ENCODE results near the gene SMG5. TPM values are rescaled to one million over a fixed set of nuclear protein-coding genes. Genes with fewer than 3 reads are reported as not detected.

The SMG5 gene
- total RNA-seq, 1 experiment from 2014 or later, result 140 TPM

DNA sequence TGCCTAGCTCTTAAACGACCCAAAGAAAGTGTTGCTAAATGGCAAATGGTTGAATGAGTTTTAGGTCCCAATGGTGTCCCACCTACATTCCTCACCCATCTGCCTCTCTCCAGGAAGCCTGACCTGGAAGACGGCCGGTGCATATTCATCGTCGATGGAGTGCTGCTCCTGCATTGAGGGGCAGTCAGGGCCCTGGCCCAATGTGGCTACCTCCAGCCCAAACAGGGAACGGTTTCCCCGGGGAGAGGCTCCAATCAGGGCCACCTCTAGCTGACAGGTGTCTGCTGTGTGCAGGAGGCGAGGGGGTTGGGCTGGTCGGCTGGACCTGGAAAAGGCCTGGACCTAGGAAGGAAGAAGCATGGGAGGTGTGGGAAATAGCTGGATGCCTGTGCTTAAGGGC lies 11.3 kb upstream of the SMG5 start:
- DNase-seq (ENCODE audit: unreplicated experiment), result no peak
- H3K27ac Mint-ChIP-seq (ENCODE audit: low read depth, unreplicated experiment), result no peak overlapping the region
- CTCF ChIA-PET, result interaction anchor here (0.6 to 1.2 kb wide), 3 partner anchors 11 to 163 kb away, joined by 3 read pairs; partner anchors contain the start of gene SMG5
- intact Hi-C loops (cut with micrococcal nuclease), result no loop called here
- H3K36me3 Mint-ChIP-seq (ENCODE audit: insufficient read depth, unreplicated experiment), result peaks cover 22% of the 10 kb centered on the region
- H3K4me1 Mint-ChIP-seq (ENCODE audit: insufficient read depth, unreplicated experiment), result peaks cover 19% of the 10 kb centered on the region
- no peak for TF ChIP-seq CTCF (IDR thresholded peaks at IDR 0.05; ENCODE audit: unreplicated experiment)
- no peaks in the 10 kb centered on the region for H3K27me3 Mint-ChIP-seq (ENCODE audit: insufficient read depth, unreplicated experiment)
- peak overlapping the region; percentile 93 for H3K4me3 Mint-ChIP-seq (ENCODE audit: unreplicated experiment)
- BruUV-seq (replicated peaks), result TSS peak; percentile 26
- POLR2A ChIA-PET, result interaction anchor here (0.6 to 13.5 kb wide), 4 partner anchors 9 to 169 kb away, joined by 3 to 210 read pairs (median 4); partner anchors contain the start of genes SMG5 and TMEM79
- no peaks in the 10 kb centered on the region for H3K9me3 Mint-ChIP-seq (ENCODE audit: unreplicated experiment)

DNA sequence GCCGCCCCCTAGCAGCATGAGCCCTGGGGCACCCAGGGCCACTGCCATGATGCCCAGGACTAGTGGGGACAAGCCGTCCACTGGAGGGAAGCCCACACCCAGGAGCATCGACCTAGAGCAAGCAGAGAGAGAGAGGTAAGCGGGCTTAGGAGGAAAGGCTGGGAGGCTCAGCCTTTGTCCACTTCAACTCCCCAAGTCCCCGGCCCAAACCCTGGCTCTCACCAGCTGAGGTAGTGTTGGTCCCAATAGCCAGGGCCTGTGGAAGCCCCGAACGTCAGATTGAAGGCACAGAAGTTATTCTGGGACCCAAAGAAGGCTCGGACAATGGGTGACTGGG lies 10.4 kb upstream of the SMG5 start:
- CTCF ChIA-PET, result no interaction called here

GRCh38 chr1:156291226-156292061 lies 8.8 kb upstream of the SMG5 start:
- no peak for TF ChIP-seq CTCF (IDR thresholded peaks at IDR 0.05; ENCODE audit: unreplicated experiment)
- Mint-ChIP-seq H3K9me3 (ENCODE audit: unreplicated experiment) (no peaks in the 10 kb centered on the region), H3K4me1 (ENCODE audit: insufficient read depth, unreplicated experiment) (peaks cover 19% of the 10 kb centered on the region), H3K4me3 (ENCODE audit: unreplicated experiment) (no peak overlapping the region), H3K36me3 (ENCODE audit: insufficient read depth, unreplicated experiment) (peaks cover 39% of the 10 kb centered on the region), H3K27me3 (ENCODE audit: insufficient read depth, unreplicated experiment) (no peaks in the 10 kb centered on the region), H3K27ac (ENCODE audit: low read depth, unreplicated experiment) (no peak overlapping the region)
- DNase-seq (ENCODE audit: unreplicated experiment), result no peak
- POLR2A ChIA-PET, result interaction anchor here (1.1 kb wide), 1 partner anchor 9 kb away, joined by 5 read pairs; the partner anchor contains the start of gene SMG5
- no TSS peak for BruUV-seq (replicated peaks)
- intact Hi-C loops (cut with micrococcal nuclease), result no loop called here
- CTCF ChIA-PET, result interaction anchor here (1.2 to 1.4 kb wide), 2 partner anchors 28 to 194 kb away, joined by 3 to 4 read pairs; no protein-coding TSS in a partner anchor

More for the DNA sequence above, 10.4 kb upstream of the SMG5 start:
- Mint-ChIP-seq H3K4me1 (ENCODE audit: insufficient read depth, unreplicated experiment) (peaks cover 19% of the 10 kb centered on the region), H3K27ac (ENCODE audit: low read depth, unreplicated experiment) (peak overlapping the region; percentile 46), H3K36me3 (ENCODE audit: insufficient read depth, unreplicated experiment) (peaks cover 30% of the 10 kb centered on the region), H3K9me3 (ENCODE audit: unreplicated experiment) (no peaks in the 10 kb centered on the region), H3K27me3 (ENCODE audit: insufficient read depth, unreplicated experiment) (no peaks in the 10 kb centered on the region), H3K4me3 (ENCODE audit: unreplicated experiment) (no peak overlapping the region)
- BruUV-seq (replicated peaks), result no TSS peak
- intact Hi-C loops (cut with micrococcal nuclease), result no loop called here
- no peak for TF ChIP-seq CTCF (IDR thresholded peaks at IDR 0.05; ENCODE audit: unreplicated experiment)
- POLR2A ChIA-PET, result interaction anchor here (1.4 to 13.5 kb wide), 2 partner anchors 9 to 10 kb away, joined by 4 to 210 read pairs; partner anchors contain the start of genes SMG5 and TMEM79
- DNase-seq (ENCODE audit: unreplicated experiment), result no peak

- Mint-ChIP-seq H3K27ac (ENCODE audit: low read depth, unreplicated experiment) (no peak overlapping the region), H3K36me3 (ENCODE audit: insufficient read depth, unreplicated experiment) (peaks cover 36% of the 10 kb centered on the region), H3K27me3 (ENCODE audit: insufficient read depth, unreplicated experiment) (no peaks in the 10 kb centered on the region), H3K4me1 (ENCODE audit: insufficient read depth, unreplicated experiment) (peaks cover 19% of the 10 kb centered on the region), H3K4me3 (ENCODE audit: unreplicated experiment) (no peak overlapping the region), H3K9me3 (ENCODE audit: unreplicated experiment) (no peaks in the 10 kb centered on the region)
- no peak for DNase-seq (ENCODE audit: unreplicated experiment)
- intact Hi-C loops (cut with micrococcal nuclease), result no loop called here
- ChIA-PET POLR2A (no interaction called here), CTCF (interaction anchor here (0.7 kb wide), 1 partner anchor 64 kb away, joined by 4 read pairs; no protein-coding TSS in a partner anchor)
- TF ChIP-seq CTCF (IDR thresholded peaks at IDR 0.05; ENCODE audit: unreplicated experiment), result no peak
- BruUV-seq (replicated peaks), result no TSS peak
Observed at GRCh38 chr1:156289857-156290256, 7.2 kb upstream of the SMG5 start.

All from MCF 10A (cell line).